ENCODE data around the gene USP32. TPM values are rescaled to one million over a fixed set of nuclear protein-coding genes. Genes with fewer than 3 reads are reported as not detected.
"Not testable (repeated sequence)": the region's sequence is repeated elsewhere in the genome, so short reads cannot be mapped to it uniquely, and the experiment has no call there.

USP32 gene
- total RNA-seq, 1 donor: 28.5 TPM

DNA sequence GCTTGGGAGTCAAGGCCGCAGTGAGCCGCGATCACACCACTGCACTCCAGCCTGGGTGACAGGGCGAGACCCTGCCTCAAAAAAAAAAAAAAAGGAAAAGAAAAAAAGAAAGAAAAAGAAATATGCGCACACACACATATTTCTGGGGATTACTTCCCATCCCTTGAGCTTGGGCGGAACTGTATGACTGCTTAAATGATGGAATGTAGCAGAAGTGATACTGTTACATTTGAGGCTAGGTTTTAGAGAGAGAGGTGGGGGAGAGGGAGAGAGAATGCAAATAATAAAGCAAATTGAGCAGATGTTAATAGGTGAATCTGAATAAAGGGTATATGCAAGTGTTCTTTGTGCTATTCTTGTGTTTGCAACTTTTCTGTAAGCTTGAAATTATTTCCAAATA is 12.0 kb upstream of the USP32 start:
- no peak for DNase-seq (ENCODE audit: low read depth in 2 of 3, low spot score in 2 of 3)

DNA sequence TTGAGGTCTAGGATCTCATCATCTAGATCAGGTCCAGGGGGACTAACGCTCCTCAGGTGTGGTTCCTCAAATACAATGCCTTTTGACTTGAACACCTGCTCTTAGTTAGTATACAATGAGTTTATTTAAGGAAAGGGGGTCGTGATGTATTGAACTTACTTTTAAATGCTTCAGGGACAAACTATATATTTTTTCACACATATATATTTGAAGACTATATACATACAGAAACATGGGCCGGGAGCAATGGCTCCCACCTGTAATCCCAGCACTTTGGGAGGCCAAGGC is 11.5 kb upstream of the USP32 start:
- DNase-seq (ENCODE audit: low read depth in 2 of 3, low spot score in 2 of 3): no peak

DNA sequence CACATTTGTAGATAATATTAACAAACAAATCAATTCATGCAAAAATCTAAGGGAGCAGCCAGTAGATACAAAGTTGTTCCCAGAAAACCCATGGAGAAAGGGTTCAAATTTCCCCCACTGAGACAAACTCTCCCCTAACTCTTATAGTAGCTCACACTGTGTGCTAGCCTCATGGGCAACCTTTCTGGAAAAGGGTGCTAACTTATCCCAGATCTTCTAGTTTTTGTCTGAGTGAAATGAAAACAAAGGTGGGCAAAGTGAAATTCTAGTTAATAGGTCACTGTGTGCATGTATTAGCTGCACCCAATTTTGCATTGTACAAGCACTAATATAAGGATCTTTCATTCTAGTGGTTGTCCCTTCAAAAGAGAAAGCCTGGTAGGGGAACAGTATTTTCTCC is 9.9 kb upstream of the USP32 start:
- no peak for DNase-seq (ENCODE audit: low read depth in 2 of 3, low spot score in 2 of 3)

DNA sequence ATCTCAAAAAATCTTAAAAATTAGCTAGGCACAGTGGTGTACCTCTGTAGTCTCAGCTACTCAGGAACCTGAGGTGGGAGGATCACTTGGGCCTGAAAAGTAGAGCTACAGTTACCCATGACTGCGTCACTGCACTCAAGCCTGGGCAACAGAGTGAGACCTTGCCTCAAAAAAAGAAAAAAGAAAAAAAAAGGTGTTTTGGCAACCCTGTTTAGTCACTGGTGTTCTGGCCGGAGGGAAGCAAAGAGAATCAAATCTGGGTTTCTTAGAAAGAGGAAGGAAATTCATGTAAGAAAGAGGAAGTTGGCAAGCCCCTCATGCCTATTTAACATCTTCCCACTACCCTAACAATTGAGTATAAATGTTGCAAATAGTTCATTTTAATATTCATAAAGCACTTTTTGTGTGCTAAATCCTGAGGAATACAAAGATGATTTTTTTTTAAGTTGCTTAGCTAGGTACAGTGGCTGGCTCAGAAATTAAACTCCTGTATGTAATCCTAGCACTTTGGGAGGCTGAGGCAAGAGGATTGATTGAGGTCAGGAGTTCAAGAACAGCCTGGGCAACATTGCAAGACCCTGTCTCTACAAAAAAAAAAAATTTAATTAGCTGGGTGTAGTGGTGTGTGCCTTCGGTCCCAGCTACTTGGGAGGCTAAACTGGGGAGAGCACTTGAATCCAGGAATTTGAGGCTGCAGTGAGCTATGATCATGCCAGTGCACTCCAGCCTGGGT is 6.5 kb upstream of the USP32 start:
- peak in 2 of 3 donors; percentile 81 to 95 for DNase-seq (ENCODE audit: low read depth in 2 of 3, low spot score in 2 of 3)

DNA sequence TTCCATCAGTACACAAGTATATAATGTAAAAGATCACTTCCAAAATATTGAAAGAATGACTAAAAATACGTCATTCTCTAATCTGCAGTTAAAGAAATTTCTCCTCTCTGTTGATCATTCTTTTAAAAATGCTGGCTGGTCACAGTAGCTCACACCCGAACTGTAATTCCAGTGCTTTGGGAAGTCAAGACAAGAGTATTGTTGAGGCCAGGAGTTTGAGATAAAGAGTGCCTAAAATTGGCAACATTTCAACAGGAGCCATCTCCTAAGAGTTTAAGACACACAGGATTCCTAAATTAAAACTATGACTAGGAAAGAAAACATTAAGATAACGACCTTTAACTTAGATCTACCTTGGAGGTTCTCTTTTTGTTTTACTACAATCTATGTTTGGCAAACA is 4.5 kb upstream of the USP32 start:
- no peak for DNase-seq (ENCODE audit: low read depth in 2 of 3, low spot score in 2 of 3)

DNA sequence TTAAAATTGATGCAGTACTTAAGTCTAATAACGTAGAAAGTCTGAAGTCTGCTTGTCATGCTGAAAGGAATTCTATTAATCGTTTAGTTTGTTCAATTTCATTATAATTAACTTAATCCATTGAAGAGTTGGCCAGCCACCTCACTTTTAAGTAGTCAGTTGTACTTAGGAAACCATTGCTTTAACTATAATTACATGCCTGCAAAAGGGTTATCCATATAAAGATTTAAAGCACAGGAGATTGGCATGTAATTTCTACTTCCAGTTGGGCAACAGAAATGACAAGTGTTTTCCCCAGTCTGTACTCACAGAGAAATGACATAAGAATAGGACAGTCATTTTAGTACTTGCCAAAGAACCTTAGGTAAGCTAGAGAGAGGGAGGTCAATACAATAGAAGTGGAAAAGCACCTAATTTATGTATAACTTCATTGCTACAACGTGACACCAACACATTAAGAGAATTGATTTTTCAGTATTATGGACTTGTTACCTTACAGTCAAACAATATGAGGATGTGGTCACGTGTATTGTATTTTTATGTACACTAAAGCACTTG is 3.7 kb upstream of the USP32 start:
- no peak for DNase-seq (ENCODE audit: low read depth in 2 of 3, low spot score in 2 of 3)

DNA sequence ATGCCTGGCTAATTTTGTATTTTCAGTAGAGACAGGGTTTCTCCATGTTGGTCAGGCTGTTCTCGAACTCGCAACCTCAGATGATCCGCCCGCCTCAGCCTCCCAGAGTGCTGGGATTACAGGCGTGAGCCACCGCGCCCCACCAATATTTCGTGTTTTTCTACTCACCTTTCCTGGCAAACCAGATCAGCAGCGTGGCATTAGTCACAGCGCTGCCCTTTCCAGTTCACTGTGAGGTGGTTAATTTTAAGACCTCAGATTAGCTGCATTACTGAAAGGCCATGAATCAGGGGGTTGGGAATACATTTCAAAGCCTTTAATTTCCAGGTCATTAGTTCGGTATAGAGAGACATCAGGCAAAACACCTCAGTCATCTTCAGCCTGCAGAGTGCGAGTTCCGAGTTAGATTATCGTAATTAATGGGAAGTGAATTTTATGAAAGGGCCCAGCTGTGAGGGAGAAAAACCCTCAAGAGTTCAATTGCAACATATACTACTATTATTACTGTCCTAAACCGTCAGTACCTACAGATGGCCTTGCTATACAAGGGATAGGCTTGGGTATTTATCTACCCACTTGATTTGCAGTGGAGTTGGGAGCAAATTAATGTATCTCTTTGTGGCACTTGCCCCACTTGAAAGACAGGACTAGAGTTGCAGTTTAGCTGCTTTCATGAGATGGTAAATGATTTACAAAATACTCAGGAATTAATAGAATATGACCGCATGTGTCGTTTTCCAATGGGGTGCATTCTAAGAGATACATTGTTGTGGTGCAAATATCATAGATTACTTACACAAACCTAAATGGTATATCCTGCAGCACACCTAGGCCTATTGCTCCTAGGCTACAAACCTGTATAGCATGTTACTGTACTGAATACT is 2.1 kb upstream of the USP32 start:
- no peak for DNase-seq (ENCODE audit: low read depth in 2 of 3, low spot score in 2 of 3)

DNA sequence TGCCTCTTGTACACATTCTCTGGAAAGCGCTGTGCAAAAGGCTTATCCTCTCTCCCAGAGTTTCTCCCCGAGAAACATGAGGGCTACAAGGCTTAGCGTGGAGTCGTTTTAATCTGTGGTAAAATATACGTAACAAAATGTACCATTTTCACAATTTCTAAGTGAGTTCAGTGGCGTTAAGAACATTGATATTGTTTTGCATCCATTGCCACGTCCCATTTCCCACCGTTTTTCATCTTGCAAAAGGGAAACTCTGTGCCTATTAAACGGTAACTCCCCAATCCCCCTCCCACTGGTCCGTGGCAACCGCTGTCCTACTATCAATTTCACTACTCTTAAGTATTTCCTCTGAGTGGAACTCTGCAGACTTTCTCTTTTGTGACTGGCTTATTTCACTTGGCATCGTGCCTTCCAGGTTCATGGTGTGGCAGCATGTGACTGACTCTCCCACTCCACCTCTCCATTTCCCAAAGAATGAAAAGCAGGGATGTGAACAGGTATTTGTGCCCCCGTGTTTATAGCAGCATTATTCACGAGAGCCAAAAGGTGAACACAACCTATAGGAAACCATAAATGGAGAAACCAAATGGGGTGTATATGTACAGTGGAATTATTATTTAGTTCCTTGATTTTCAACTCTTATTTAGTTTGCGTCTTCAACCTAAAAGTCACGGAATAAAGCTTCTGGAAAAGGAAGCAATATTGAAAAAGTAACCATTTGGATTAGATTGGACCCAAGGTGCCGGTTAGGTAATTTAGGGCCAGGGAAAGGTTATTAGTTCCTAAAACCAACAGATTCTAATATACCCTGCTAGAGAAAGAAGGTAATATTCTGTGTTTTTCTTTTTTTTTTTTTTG is 1.1 kb upstream of the USP32 start:
- peak in 1 of 3 donors; percentile 52 for DNase-seq (ENCODE audit: low read depth in 2 of 3, low spot score in 2 of 3)

DNA sequence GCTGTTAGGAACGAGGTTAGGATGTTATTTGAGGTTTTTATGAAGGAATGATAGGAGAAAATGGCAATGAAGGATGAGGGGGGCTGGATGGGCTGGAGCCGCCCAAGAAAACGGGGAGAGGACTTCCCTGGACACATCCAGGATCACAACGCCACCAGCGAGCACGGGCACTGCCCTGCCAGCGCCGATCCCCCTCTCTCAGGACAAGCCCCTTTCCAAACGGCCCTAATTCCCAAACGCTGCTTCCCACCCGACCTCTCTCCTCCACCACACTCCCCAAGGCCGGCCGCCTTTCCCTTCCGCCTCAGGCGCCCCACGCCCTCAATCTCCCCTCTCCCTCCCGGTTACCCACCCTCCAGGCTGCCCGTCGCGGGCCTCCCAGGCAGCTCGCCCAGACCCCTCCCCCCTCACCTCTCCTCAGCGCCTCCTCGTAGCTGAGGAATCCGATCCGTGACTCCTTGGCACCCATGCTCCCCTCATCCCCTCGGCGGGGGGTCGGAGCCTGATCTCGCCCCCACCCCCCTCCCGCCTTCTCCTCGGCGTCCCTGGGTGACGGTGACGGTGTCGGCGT is 377 bp downstream of the USP32 start:
- no peak for DNase-seq (ENCODE audit: low read depth in 2 of 3, low spot score in 2 of 3)

DNA sequence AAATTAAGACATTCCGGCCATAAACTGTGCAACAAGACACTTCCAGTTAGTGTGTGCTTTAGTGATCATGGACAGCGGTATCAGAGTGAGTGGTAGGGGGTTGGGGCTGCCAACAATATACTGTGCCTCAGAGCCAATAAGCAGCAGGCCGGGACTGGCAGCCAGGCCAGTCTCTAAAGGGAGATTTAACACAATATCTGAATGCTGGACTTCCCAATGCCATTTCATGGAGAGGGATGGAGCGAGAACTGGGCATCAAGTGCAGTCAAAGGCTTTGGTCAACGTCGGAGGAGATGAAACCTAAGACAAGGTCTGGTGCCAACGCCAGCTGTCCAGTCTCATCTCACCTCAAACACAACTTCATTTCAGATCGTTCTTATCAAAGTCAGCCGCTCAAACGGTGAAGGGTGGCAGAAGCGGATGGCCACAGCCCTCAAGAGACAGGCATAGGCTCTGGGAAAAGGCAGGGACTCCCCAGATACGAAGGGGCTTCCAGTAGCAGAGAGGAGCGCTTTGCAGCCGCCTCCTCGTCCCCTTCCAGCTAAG is 935 bp downstream of the USP32 start:
- DNase-seq (ENCODE audit: low read depth in 2 of 3, low spot score in 2 of 3): no peak

DNA sequence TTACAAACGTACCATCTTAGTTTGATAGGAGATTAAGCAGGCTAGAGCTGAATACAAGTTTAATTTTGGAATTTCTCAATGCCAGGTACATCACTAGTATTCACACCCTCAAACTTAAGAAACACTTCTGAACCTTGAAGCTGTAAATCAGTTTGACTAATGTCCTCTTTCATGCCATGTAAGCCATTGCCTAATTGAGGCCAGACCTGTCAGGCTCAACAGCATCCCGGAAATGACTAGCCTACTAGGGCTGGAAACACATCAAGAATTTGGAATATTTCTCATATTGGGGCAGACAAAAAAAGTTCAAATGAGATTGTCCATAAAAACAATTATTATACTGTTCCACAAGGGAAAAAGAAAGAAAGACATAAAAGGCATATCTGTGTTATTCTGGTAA is 1.7 kb downstream of the USP32 start:
- DNase-seq (ENCODE audit: low read depth in 2 of 3, low spot score in 2 of 3): no peak

DNA sequence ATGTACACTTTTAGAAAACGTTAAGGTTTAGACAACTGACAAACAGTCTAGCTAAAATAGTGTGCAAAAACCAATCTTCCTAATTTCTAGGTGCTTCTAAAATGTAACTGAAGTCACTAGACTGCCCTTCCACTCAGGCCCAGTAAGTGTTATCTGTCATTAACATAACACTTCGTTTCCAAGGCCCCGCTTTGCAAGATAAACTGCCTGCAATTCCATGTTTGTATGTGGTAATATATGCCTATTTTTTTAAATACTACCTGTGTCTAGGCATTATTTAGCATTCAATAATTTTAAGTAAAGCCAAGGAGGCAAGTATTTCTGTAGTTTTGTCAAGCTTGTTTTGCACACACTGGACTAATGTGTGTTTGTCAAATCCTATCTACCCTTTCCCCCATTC is 3.2 kb downstream of the USP32 start:
- no peak for DNase-seq (ENCODE audit: low read depth in 2 of 3, low spot score in 2 of 3)

DNA sequence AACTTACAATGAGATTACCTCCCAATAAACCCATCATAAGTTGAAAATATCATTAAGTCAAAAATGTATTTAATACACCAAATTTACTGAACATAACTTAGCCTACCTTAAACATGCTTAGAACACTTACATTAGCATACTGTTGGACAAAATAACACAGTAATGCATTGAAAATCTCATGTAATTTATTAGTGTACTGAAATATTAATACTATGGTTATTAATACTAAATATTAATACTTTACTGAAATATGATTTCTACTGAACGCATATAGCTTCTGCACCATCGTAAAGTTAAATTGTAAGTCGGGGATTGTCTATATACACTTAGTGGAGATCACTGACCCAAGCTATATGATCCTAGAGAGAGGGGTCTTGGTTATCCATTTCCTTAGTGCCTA is 4.3 kb downstream of the USP32 start:
- DNase-seq (ENCODE audit: low read depth in 2 of 3, low spot score in 2 of 3): no peak

DNA sequence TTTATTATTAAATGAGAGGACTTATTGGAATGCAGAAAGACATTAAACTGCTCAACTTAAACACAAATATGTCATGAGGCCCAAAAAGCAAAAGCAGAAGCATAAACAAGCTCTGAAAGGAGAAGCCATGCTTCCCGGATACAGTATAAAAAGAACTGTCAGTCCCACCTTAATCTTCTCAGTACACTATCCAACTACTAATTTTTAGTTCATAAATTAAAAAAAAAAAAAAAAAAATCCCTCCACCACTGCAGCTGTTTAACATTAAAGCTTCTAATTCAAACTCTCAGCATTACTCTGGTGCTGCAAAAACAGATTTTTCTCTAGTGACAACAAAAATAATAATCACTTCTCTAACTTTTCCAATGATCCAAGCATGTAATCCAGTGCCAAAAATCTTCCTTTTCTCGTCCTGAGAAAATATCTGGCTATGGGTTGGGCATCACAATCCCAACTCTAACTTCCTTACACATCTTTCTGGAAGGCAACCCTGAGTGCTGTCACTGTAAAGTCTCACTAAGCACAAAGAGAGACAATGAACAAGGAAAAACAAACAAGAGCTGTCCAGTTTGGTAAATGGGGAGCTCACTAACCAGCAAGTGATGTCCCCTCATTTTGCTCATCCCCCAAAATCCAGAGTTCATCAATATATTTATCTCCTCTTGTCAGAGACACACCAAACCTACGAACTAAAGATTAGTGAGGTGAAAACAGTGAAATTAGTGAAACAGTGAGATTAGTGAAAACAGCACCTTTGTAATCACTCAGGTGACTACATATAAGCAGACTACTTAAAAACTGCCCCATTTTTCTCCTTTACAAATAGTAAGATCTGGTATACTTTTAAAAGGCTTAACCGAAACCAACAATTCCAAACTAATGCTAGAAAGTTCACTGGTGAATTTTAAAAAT is 5.5 kb downstream of the USP32 start:
- DNase-seq (ENCODE audit: low read depth in 2 of 3, low spot score in 2 of 3): peak in 1 of 3 donors; percentile 28

DNA sequence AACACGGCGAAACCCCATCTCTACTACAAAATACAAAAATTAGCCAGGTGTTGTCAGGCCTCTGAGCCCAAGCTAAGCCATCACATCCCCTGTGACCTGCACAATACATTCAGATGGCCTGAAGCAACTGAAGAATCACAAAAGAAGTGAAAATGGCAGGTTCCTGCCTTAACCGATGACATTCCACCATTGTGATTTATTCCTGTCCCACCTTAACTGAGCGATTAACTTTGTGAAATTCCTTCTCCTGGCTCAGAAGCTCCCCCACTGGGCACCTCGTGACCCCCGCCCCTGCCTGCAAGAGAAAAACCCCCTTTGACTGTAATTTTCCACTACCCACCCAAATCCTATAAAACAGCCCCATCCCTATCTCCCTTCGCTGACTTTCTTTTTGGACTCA is 7.0 kb downstream of the USP32 start:
- not testable (repeated sequence) for DNase-seq (ENCODE audit: low read depth in 2 of 3, low spot score in 2 of 3)

DNA sequence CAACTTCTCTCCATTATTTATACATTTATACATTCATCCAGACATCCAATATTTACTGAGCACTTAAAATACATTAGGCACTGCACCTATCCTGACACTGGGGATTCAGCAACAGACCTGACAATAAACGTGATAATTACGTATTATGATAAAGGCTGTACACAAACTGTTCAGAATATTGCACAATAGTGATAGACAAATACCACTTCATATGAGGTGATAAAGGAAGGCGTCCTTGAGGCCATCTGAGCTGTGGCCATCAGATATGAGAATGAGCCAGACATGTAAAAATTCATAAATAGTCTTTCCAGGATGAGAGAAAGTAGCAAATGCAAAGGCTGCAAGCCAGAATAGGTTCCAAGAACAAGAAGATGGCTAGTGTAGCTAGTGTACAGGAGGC is 8.6 kb downstream of the USP32 start:
- no peak for DNase-seq (ENCODE audit: low read depth in 2 of 3, low spot score in 2 of 3)

DNA sequence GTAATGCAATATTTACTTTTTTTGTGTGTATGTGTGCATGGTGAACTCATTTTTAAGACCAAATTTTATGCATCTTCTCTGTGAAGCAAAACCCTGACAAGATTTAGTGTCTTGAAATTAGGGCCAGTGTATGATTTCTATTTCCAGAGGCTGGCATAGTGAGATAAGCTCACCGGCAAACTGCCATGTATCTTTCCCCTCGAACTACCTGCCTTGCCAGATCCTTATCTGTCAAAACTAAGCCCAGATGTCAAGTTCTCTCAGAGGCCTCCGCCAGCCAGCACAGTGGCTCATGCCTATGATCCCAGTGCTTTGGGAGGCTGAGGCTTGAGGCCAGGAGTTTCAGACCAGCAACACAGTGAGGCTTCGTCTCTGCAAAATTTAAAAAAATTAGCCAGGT is 10.0 kb downstream of the USP32 start:
- DNase-seq (ENCODE audit: low read depth in 2 of 3, low spot score in 2 of 3): peak in 1 of 3 donors; percentile 47

DNA sequence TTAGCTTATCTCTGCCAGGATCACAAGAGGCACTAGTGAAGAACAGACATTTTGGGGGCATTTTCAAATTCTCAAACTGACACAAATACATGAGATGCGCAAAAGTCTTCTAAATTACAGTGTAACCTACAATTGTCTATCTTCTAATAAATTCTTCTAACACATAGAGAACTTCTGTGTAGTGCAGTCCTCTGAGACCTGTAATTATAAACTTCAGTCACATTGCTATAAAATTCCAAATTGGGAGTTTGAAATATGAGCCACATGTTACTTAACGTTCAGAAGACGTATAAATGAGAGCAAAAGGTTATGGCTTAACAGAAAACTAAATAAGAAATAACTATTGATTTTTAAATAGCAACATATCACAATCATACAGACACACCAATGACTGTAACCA is 12.5 kb downstream of the USP32 start:
- not testable (repeated sequence) for DNase-seq (ENCODE audit: low read depth in 2 of 3, low spot score in 2 of 3)

DNA sequence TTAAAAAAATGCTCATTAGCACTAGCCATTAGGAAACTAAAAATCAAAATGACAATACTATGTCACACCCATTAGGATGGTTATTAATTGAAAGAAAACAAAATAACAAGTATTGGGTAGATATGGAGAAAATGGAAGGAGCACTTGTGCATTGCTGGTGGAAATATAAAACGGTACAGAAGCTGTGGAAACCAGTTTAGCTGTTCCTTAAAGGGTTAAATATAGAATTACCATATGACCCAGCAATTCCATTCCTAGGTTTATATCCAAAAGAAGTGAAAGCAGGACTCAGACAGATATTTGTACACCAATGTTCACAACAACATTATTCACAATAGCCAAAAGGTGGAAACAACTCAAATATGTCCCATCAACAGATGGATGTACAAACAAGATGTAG is 13.7 kb downstream of the USP32 start:
- not testable (repeated sequence) for DNase-seq (ENCODE audit: low read depth in 2 of 3, low spot score in 2 of 3)

Data from hematopoietic multipotent progenitor cell (in vitro differentiated cells).